Measurements from ENCODE around the gene LRRC18.

The LRRC18 gene

DNA sequence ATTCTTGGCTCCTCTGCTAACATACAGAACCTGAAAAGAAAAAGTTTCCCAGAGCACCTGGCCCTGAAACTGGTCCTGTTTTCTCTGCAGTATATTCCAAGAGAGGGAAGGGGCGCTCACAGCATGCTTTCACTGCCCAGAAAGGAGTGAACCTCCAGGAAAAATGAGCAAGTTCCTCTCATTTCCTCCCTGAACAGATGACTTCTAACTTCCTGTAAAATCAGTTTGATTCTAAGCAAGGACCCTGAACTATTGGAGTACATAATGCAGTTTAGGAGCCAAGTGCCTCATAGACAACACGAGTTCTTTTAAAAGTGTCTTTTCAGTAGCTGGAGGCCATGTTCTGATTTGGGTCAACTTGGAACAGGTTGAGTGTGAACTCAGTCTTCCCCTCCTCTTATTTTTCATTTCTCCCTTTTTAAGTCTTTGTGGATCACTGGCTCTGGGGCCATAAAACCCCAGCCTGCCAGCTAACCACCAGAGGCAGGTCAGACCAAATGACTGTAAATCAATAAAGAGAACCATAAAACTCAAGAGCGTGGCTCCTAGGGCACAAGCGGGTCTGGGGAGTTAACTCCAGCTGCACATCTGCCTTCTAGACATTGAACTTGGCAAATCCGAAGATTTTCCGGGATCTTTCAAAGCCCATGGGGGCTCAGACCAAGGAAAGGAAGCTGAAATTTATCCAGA is 5.9 kb upstream of the LRRC18 start:
- DNase-seq = no peak

DNA sequence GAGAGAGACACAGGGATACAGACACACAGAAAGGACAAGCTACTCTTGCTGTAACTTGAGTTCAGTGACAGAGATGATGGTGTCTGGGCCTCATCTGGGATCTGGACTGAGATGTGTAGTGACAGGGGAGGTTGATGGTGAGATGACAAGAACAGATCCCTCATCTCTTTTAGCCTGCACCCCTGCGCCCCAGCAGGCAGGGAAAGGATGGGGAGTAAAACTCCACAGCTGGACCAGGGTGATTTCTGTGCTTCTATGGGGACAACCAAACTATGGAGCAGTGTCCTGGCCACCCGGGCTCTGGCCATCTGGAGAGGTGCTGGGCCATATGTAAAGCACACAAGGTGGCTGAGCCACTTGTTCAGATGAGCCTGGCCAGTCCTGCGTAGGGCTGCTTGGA is 4.5 kb upstream of the LRRC18 start:
- no peak for DNase-seq

- no peak for DNase-seq
Measured at GRCh38 chr10:48943096-48943495, 3.5 kb upstream of the LRRC18 start.

GRCh38 chr10:48941427-48942075 is 1.9 kb upstream of the LRRC18 start:
- no peak for DNase-seq

DNA sequence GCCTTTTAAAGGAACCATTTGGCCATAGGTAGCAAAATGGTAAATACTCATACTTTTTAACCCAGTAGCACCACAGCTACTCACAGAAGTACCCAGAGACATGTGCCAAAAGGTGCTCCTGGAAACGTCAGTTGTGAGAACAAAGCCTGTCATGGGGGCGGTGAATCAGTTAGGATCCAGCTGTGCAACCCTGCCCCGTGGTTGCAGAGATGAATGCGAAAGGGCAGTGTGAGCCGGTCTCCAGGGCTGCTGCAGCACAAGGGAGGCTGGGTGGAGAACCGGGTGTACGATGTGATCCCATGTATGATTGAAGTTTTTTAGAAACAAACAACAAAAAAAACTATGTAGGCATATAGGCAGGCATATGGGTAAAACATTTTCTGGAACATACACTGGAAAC is 1.3 kb upstream of the LRRC18 start:
- no peak for DNase-seq

DNA sequence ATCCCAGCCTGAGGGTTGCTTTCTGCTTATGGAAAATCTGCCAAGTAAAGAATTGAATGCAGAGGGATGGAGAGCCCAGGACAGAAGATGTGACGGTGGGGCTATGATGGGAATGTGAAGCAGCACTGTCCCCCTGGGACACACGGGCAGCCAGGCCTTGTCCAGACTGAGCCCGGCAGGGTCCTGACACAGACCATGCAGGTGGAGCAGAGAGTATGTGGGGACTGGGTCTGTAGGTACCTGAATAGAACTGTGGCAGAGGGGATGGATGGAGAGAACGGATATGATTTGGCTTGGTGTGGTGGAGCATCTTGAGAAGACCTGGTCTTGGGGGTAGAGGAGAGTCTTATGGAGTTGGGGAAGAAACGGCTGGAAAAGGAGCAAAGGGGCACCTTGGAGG is 732 bp upstream of the LRRC18 start:
- no peak for DNase-seq

DNA sequence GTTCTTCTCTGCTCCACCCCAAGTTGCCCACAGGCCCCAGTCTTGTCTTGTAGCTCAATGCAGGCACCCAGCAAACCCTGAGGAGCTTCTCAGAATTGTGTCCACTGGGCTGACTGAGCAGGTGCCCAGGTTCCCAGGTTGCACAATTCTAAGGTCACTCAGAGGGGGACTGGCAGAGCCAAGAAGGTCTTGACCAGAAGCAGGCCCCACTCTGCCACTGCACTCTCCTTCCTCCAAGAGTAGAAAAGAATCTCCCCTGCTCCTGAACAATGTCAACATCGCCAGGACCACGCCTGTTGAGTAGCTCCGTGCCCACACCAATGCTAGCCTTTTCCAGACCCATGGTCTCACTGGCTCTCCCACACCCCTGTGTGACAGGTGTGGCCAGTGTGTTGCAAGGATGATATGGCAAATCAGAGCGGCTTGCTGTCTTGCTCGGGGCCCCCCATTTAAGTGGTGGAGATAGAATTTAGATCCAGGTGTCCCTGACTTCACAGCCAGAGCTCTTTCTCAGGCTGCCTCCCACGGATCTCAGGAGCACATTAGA is 577 bp downstream of the LRRC18 start:
- no peak for DNase-seq

DNA sequence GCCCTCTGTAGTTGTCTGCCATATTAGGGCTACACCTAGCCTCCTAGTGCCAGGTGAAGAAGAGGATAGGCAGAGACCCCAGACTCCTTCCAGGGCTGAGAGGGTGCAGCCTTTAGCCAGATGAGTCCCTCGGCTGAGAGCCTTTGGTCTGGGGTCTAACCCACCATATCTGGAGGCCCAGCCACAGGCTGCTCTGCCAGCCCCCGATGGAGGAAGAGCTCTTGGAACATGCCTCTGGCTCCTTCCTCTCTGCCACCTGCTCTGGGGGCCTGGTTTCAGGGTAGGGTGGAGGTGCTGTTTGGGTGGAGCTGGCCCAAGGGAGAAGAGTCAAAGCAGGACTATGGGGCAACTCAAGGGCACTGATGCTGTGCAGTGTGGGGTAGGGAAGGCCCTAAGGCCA is 1.4 kb downstream of the LRRC18 start:
- no peak for DNase-seq

DNA sequence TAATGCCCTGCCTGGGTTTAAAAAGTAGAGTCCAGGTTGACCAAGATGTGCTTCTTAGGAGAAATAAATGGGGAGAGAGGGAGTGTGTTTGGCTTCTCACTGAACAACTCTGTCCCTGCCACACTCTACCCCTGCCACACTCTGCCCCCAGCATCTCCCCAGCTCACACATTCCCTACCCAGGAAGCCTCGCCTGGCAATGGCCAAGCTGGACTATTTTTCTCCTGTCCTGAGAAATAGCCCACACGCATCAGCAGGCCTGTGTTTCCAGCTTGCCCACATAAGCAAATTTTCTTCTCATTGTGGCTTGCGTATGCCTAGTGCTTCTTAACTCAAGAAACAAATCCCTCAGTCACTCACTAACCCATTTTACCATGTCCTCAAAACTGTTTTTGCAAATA is 1.8 kb downstream of the LRRC18 start:
- DNase-seq = no peak

DNA sequence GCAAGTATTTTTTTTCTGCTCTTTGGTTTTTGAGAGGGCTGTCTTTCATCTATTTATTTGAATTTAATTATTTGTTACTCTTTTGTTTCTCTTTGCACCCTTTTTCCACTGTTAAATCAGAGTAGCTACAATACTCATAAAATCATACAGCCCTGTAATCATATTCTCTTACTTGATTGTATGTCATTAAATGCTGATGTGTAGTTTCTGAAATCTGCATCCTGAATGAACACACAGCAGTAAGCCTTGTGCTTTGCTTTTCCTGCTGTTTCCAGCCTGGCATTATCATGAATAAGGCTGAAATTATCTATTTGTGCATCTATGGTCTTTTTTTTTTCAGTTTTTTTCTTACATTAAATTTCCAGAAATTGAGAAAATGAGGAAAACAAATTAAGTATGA is 4.1 kb downstream of the LRRC18 start:
- DNase-seq = no peak

GRCh38 chr10:48934672-48935501 is 4.8 kb downstream of the LRRC18 start:
- no peak for DNase-seq

GRCh38 chr10:48932831-48933664 is 6.6 kb downstream of the LRRC18 start:
- DNase-seq = no peak

DNA sequence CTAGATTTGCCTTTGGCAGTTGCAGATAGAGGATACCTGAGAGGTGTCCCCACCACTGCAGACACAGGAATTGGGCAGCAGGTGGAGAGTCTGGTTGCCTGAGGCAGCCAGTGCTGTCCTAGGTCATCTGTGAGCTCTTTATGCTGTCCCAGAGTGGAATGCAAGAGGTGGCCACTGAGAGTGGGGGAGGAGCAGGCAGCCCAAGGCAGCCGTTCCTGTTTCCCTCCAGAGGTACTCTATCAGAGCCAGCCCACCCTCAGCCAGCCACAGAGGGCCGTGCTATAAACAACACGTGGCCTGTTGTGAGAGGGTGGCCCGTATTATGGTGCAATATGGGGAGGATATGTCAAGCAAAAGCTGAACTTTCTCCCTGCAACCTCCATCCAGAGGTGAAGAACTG is 8.5 kb downstream of the LRRC18 start:
- no peak for DNase-seq

DNA sequence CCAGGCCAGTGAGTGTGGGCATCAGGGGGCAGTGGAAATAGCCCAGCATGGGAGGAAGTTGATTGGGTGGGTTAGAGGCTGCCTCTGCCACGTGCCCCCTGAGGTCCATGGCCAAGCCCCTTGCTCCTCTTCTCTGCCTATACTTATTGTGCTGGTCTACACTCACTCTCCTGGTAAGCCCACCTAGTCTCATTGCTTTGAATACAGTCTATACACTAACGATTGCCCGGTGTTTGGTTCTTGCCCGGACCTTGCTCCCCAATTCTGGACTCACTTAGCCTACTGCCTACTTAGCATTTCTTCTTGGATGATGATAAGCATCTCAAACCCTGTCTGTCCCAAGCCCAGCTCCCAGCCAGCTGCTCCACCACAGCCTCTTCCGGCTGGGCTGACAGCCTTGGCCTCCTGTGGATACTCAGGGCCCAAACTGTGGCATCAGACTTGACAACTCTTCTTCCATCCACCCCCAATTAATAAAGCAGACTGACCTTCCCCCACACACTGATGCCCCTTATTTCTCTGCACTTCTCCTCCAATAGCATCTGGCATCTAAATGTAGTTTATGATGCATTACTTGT is 10.1 kb downstream of the LRRC18 start:
- no peak for DNase-seq

DNA sequence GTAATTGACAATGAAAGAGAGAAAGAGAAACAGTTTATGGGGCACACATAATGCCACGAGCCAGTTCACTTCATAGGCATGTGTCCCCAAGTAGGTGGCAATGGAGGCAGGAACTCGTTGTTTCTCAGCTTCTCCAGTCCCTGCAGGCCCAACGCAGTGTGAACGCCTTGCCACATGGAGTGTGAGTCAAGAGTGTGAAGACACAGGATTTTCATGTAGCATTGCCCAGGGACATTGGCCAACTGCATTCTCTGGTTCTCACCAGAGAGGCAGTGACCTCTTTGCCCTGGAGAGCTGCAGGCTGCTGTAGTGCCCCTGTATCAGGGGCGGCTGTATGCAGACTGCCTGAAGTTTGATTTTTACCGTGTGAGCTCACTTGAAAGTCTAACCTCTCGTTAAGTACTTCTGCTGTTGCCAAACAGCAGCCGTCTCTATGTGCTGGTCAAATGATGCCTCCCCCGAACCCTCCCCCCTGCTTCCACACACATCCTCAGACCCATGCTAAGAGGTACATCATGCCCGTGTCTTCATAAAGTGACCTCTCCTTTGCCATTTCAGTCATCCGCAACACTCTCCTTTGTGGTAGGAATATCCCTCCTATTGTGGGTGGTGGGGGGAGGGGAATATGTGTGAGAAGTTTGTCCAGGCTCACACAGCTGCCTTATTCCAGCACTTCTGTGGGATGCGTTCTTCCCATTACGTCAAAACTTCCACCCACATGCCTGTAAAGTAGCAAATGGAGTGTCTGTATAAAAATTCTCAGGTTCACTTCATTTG is 12.7 kb downstream of the LRRC18 start:
- DNase-seq = no peak

- no peak for DNase-seq
Measured at GRCh38 chr10:48926255-48926654, 13.4 kb downstream of the LRRC18 start.

DNA sequence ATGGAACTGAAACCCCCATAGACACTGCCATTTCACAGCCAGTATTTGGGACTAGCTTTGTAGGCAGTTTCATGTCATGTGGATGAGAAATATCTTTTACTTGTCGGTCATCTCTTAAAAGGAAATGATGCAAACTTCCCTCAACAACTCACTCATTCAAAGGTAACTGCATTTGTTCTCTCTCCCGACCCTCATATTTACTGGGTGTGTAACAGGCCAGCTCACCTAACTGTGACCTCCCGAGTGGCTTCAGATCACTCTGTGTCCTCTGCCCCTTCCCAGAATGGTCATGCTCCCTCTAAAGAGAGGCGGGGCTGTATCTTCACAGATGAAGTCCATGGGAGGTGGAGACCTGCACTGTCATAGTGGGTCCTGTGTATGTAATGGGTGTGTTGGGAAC is 14.7 kb downstream of the LRRC18 start:
- no peak for DNase-seq

- no peak for DNase-seq
Measured at GRCh38 chr10:48923748-48924147, 15.9 kb downstream of the LRRC18 start.

- DNase-seq = no peak
Measured at GRCh38 chr10:48913674-48914073, 26.0 kb downstream of the LRRC18 start.

DNA sequence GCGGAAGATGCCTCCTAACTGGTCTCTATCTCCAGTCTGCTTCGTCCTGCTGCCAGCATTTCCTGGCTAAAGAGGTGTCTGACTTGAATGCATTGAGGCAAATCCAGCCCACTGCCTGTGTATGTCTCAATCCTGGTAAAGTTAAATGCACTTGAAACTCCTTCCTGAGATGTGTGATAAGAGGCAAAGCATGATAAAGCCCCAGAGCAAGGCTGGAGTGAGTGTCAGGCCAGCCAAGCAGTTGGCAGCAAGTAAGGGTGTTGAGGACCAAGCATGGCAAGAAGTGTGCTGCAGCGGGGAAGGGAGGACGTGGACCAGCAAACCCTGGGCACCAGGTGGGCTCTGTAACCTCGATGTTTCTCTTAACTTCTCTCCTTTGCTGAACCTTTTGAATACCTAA is 29.1 kb downstream of the LRRC18 start:
- DNase-seq = no peak

- no peak for DNase-seq
Measured at GRCh38 chr10:48907730-48908129, 31.9 kb downstream of the LRRC18 start.

DNA sequence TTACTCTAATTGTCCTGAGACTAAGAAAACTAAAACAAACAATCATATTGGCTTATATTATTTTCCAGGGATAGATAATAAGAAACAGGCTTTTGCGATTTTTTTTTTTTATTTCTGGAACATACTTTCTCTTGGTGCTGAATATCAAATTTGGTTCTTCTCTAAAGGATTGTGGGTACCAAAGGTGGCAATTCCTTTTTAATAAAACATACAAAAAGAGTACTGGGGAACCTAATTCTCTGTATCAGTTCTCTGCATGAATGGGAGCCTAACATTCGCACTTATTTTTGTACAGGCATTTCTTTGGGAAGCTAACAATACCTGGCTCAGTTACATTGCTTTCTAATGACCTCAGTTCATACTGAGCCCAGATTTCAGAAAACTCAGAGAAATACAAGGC is 32.8 kb downstream of the LRRC18 start:
- DNase-seq = no peak
